ENCODE data around the gene TAMM41. TPM values are rescaled to one million over a fixed set of nuclear protein-coding genes. Genes with fewer than 3 reads are reported as not detected.
"Not testable (repeated sequence)": the region's sequence is repeated elsewhere in the genome, so short reads cannot be mapped to it uniquely, and the experiment has no call there.

The TAMM41 gene
- polyA plus RNA-seq (ENCODE audit: insufficient read length in 4 of 4), result 10 to 100 TPM; 15.5 to 26.3 (median 19.2) TPM

DNA sequence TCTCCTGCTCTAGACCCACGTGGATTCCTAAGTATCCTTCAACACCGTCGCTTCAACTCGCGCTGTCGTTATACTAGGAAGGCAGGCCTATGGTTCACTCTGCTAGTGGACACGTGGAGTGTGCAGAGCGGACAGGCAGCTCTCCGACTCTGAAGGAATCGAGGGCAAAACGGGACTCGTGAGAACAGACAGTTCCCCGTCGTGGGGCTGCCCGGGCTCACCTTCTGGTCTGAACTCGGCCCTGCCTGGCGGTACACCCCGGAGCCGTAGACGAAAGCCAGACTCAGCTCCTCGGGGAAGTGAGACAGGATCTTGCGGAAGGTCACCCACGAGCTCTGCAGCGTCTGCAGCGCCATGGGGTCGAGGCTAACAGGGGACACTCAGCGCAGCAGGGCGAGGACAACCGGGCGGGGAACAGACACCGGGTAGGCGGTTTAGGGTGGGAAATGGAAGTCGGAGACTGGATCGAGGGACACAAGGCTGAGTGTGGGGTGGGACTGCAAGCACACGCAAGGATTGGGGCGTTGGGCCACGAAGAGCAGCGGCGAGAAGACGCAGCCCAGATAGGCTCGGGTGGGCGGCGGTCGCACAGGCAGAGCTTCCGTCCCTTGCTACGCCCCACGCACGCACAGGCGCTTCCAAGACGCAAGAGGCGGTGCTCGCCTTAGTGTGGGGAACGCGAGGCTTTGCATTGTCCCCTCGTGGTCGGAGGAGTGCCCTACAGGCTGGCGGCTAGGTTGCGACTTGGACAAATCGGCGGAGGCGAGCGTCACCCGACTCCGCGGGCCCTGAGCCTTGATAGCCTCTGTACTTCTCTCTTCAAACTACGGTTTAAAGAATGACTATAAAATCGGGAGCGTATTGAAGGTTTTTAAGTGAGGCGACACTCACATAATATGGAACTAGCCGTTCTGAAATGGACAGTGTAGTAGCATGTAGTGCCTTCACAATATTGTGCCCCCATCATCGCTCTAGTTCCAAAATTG lies at the start of gene TAMM41:
Gene TAMM41 (minus strand): TSS at position 605 of the 986 bp plus-strand sequence. CDS start 249 bp downstream, at position 356.
- peak; percentile 47 to 78 (median 68) for DNase-seq (ENCODE audit: low read depth in 4 of 4, low spot score in 2 of 4)

DNA sequence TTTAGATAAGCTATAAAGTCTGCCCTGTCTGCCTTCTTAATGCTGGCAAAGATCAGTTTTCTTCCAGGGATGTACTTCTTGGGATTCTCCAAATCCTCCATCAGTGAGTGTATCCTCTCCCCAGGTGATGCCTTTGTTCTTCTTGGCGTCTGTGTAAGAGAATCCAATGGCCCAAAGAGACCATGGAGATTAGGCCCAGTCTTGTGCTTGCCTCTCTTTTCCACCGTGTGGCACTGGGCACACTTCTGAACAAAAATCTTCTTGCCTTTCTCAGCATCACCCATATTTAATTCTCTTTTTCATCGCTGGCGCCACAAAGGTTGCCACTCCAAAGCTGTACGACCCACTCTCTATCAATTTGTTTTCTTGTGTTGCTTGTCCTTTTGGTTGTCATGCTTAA lies 32.2 kb upstream of the TAMM41 start:
- no peak for DNase-seq (ENCODE audit: low read depth in 4 of 4, low spot score in 2 of 4)

- DNase-seq (ENCODE audit: low read depth in 4 of 4, low spot score in 2 of 4), result not testable (repeated sequence)
Measured at GRCh38 chr3:11874707-11875106, 28.0 kb upstream of the TAMM41 start.

- not testable (repeated sequence) for DNase-seq (ENCODE audit: low read depth in 4 of 4, low spot score in 2 of 4)
Measured at GRCh38 chr3:11863739-11864138, 17.1 kb upstream of the TAMM41 start.

DNA sequence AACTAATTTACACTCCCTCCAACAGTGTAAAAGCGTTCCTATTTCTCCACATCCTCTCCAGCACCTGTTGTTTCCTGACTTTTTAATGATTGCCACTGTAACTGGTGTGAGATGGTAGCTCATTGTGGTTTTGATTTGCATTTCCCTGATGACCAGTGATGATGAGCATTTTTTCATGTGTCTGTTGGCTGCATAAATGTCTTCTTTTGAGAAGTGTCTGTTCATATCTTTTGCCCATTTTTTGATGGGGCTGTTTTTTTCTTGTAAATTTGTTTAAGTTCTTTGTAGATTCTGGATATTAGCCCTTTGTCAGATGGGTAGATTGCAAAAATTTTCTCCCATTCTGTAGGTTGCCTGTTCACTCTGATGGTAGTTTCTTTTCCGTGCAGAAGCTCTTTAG lies 15.9 kb upstream of the TAMM41 start:
- not testable (repeated sequence) for DNase-seq (ENCODE audit: low read depth in 4 of 4, low spot score in 2 of 4)

- DNase-seq (ENCODE audit: low read depth in 4 of 4, low spot score in 2 of 4), result not testable (repeated sequence)
Measured at GRCh38 chr3:11862145-11862544, 15.5 kb upstream of the TAMM41 start.

GRCh38 chr3:11860213-11860612 lies 13.5 kb upstream of the TAMM41 start:
- DNase-seq (ENCODE audit: low read depth in 4 of 4, low spot score in 2 of 4), result not testable (repeated sequence)

DNA sequence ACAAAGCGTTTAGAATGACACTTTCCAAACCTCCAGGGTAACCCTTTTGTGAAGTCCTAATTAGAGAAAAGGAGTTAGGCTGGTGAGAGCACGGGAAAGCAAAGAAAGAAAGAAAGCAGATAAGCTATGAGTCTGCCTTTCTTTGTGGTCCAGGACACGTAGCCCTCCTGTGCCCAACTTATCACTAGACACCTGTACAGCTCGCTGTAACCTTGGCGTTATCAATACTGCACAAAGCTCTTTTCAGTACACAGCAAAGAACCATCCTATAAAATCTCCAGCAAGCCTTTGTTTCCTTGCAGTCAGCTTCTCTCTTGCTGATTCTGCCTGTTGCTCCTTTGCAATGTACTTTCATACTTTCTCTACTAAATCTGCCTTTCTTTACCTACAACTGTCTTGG lies 6.8 kb upstream of the TAMM41 start:
- no peak for DNase-seq (ENCODE audit: low read depth in 4 of 4, low spot score in 2 of 4)

- DNase-seq (ENCODE audit: low read depth in 4 of 4, low spot score in 2 of 4), result no peak
Measured at GRCh38 chr3:11850003-11850402, 3.3 kb upstream of the TAMM41 start.

GRCh38 chr3:11847607-11848006 lies 922 bp upstream of the TAMM41 start:
- no peak for DNase-seq (ENCODE audit: low read depth in 4 of 4, low spot score in 2 of 4)

DNA sequence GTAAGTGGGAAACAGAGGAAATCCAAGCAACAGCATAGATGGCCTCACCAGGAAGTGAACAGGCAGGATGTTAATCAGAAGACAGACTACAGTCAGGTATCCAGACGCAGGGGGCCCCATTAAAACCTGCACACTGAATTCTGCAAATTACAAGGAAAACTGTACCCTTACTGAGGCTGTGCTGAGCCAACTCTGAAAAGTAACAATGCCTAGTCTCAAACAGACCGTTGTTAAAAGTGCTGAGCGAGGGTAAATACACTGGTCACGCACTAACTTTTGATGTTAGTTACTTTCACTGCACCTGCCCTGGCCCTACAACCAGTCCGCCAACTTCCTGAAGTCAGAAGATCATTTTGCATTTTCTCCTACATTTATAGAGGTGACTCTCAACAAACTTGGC lies 1.0 kb downstream of the TAMM41 start:
- no peak for DNase-seq (ENCODE audit: low read depth in 4 of 4, low spot score in 2 of 4)

DNA sequence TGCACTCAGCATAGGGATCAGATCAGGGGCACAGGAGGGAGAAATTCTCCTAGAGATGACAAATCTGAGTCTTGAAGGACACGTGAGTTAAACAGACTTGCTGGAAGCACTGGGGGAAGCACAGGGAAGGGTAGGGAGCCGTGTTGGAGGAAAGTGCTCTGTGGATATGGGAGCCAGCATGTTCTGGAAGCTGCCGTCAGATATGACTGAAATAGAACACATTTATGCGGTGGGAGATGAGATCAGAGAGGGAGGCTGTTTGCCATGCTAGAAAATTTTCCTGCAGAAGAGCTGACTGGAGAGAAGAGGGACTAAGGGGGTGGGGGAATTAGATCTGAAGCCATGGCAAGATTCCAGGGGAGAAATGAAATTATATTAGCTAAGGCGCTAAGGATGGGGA lies 1.8 kb downstream of the TAMM41 start:
- no peak for DNase-seq (ENCODE audit: low read depth in 4 of 4, low spot score in 2 of 4)

DNA sequence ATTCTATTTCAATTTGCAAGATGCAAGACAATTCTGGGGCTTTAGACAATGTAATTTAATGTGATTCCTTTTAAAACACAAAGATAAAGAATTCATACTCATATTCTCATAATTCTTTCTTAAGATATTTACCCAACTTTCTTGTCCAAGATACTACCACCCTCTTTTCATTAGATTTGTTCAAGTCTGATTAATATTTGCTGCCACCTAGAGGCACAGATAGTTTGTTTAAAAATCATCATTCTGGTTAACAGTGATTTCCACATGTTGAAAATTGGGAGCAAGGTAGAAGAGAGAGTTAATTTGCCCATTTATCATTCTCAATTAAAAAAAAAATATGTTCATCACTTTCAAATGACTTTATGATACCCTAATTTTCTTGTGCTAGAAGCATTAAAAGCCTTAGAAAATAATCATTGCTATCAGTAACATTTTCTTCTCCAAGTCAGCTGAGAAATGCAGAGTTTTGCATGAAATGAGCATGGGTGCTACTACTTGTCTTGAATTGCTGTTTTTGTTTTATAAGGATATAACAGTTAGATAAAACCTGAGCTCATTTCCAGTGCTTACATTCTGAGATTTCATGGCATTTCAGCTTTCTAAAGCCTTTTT lies 11.6 kb downstream of the TAMM41 start:
- DNase-seq (ENCODE audit: low read depth in 4 of 4, low spot score in 2 of 4), result no peak

DNA sequence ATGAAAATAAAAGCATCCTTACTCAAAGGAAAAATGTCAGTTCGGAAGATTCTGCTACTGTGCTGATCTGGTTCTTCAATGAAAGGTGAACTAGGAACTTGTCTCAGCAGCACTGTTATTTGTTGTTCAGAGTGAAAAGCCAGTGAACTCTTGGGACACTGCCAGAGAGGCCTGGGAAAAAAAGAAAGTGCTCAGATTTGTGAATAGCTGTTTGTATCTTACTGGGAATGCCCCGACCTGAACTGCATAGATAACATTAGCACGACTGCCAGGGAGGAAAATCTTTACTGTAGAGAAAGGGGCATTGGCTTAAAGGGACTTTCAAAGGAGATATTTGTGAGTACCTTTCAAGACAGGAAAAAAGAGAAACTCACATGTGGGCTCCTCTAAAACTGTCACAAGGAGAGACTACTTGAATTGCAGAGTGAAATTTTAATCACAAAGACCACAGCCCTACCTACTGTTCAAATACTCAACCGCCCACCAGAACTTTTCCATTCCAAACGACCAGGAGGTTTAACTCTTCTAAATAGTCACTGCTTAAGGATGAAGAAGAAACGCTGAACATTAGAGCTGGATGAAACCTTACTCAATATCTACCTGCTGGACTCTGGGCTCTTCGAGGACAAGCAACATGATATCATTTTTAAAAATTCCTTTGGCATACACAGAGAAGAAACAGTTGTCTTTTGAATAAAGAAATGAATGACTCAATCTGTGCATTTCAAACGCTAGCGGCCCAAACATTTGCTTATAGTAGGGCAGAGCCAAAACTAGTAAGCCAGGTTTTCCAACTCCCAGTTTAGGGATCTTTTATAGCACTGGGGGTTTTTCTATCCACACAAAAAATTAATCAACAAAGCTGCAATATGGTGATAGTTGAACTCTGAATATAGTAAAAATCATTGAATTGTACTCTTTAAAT lies 13.4 kb downstream of the TAMM41 start:
- no peak for DNase-seq (ENCODE audit: low read depth in 4 of 4, low spot score in 2 of 4)

GRCh38 chr3:11829416-11829815 lies 17.3 kb downstream of the TAMM41 start:
- DNase-seq (ENCODE audit: low read depth in 4 of 4, low spot score in 2 of 4), result no peak

DNA sequence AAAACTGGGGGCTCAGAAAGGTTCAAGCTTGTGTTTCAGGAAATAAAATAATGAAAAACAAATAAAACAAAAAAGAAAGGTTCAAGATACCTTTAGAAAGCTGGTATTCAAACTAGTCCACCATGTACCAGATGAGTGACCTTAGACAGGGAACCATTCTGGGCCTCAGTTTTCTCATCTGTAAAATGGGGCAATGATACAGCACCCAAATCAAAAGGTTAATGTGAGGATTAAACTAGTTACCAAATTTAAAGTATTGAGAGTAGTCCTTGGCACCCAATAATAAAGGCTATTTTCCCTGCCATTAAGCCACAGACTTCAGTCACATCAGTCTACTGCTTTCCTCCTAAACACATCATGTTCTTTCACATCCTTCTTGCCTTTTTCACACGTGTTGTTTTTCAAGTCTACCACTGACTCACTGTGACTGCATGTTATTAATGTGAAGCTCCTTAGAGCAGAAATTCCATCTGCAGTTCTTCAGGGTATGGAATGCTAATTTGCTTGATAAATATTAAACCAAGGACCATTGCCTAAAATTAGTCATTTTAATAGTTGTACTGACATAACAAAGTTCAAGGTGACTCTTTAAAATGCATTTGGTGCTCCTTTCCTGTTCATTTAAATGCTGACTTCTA lies 19.9 kb downstream of the TAMM41 start:
- DNase-seq (ENCODE audit: low read depth in 4 of 4, low spot score in 2 of 4), result no peak

GRCh38 chr3:11825301-11825700 lies 21.4 kb downstream of the TAMM41 start:
- DNase-seq (ENCODE audit: low read depth in 4 of 4, low spot score in 2 of 4), result no peak

DNA sequence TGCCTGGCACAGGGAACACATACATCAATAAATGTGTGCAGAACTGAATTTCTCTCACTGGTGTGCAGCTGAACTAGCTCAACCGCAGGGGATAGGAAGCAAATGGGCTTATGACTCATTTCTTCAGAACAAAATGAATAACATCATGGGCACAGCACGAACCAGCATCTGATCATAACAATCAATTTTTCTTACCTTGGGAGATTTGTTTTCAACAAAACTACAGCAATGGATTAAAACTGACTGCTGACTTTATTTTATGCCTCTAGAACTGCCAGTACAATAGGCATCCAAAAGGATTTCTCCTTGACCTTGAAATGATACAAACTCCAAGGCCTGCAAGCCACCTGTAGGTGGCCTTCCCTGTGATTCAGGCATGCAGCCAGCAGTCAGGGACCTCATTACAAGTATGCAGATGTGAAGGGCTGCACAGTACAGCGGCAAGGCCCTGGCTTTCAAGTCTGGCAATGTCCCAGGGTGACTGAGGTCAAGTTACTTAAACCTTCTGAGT lies 26.1 kb downstream of the TAMM41 start:
- DNase-seq (ENCODE audit: low read depth in 4 of 4, low spot score in 2 of 4), result no peak

DNA sequence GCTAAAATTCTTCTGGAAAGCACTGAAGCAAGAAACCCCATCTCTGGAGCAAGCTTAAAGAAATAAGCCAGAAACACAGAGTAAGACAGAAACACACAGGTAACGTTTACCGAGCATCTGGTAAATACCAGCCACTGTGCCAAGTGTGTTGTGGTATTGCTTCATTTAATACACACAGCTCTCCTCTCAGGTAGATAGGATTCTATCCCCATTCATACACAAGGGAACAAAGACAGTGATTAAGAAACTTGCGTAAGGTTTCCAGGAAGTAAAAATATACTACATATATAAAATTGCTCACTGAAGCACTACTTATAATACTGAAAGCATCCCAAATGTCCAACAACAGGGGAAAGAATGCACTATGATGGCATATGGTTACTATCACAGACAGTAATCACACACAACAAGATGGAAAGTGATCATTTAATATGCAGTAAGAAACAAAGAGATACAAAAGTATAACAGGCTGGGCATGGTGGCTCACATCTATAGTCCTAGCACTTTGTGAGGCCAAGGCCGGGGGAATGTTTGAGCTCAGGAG lies 27.5 kb downstream of the TAMM41 start:
- no peak for DNase-seq (ENCODE audit: low read depth in 4 of 4, low spot score in 2 of 4)

GRCh38 chr3:11818033-11818432 lies 28.7 kb downstream of the TAMM41 start:
- DNase-seq (ENCODE audit: low read depth in 4 of 4, low spot score in 2 of 4), result no peak
